GM21576 (cell line): Measurements from ENCODE around the gene SDR9C7.
"Not testable (repeated sequence)": the region's sequence is repeated elsewhere in the genome, so short reads cannot be mapped to it uniquely, and the experiment has no call there.

Experiments used
- ATAC-seq: cut with Tn5 transposase; IDR thresholded peaks from one replicate; pipeline ENCODE4 v1.9.1; 2021; ENCODE audit warnings: mild to moderate bottlenecking, moderate library complexity; ENCODE audit not compliant: unreplicated experiment

SDR9C7 gene

GRCh38 chr12:56933826-56934625 is at the start of gene SDR9C7:
Gene SDR9C7 (minus strand): TSS chr12:56934408. CDS start chr12:56934261, 147 bp downstream.
- no peak for ATAC-seq

- ATAC-seq = no peak
Observed at GRCh38 chr12:56983386-56983785, 49.2 kb upstream of the SDR9C7 start.

GRCh38 chr12:56982578-56983236 is 48.5 kb upstream of the SDR9C7 start:
- ATAC-seq = not testable (repeated sequence)

GRCh38 chr12:56980941-56981530 is 46.8 kb upstream of the SDR9C7 start:
- ATAC-seq = no peak

- ATAC-seq = no peak
Observed at GRCh38 chr12:56980268-56980667, 46.1 kb upstream of the SDR9C7 start.

GRCh38 chr12:56979628-56980027 is 45.4 kb upstream of the SDR9C7 start:
- no peak for ATAC-seq

- no peak for ATAC-seq
Observed at GRCh38 chr12:56978397-56979138, 44.4 kb upstream of the SDR9C7 start.

- ATAC-seq = not testable (repeated sequence)
Observed at GRCh38 chr12:56977361-56977760, 43.2 kb upstream of the SDR9C7 start.

- ATAC-seq = not testable (repeated sequence)
Observed at GRCh38 chr12:56974224-56974623, 40.0 kb upstream of the SDR9C7 start.

- not testable (repeated sequence) for ATAC-seq
Observed at GRCh38 chr12:56968910-56969309, 34.7 kb upstream of the SDR9C7 start.

- ATAC-seq = not testable (repeated sequence)
Observed at GRCh38 chr12:56965997-56966642, 31.9 kb upstream of the SDR9C7 start.

- not testable (repeated sequence) for ATAC-seq
Observed at GRCh38 chr12:56965124-56965523, 30.9 kb upstream of the SDR9C7 start.

GRCh38 chr12:56963557-56963956 is 29.3 kb upstream of the SDR9C7 start:
- not testable (repeated sequence) for ATAC-seq

- not testable (repeated sequence) for ATAC-seq
Observed at GRCh38 chr12:56962247-56962646, 28.0 kb upstream of the SDR9C7 start.

- ATAC-seq = no peak
Observed at GRCh38 chr12:56958422-56958821, 24.2 kb upstream of the SDR9C7 start.

- no peak for ATAC-seq
Observed at GRCh38 chr12:56957229-56958052, 23.2 kb upstream of the SDR9C7 start, which contains the start of gene RDH16. Gene RDH16 (minus strand): TSS chr12:56957608. CDS start chr12:56957462, 146 bp downstream.

GRCh38 chr12:56955631-56956256 is 21.5 kb upstream of the SDR9C7 start:
- ATAC-seq = no peak

- ATAC-seq = no peak
Observed at GRCh38 chr12:56954958-56955355, 20.7 kb upstream of the SDR9C7 start.
